ENCODE results near the gene VASH2.

DNA sequence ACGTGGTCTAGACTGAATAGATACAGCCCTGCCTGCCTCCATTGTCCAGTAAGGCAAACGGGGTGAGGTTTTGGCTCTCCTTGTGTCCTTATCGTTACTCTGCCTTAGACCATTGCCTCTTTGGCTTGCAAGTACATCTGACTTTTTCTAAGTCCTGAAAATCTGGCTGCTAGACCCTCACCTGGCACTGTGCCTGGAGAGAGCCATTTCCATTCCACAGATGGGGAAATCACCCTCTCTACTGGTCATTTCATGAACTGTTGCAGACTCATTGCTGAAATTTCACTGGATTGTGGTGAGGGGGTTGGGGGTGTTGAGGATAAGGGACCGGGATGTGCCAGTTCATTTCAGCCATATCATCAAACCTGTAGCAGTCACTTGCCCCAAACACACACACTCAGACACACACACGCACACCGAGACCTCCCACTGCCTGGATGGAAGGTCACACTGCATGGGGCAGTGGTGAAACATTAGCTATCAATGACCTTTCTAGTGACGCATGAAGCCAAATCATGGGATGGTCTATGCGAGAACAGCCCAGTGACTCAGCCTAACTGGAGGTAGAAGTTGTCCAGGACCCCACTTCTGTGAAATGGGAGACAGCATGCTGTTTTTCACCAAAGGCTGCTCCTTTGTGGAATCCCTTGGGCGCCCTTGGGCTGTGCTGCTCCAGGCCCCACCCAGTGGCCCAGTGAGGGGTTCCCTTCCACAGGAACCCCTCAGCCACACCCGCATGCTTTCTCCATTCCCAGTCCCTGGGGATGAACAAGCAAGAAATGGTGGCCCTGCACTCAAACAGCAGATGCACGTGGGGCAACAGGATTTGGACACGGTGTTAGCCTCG lies 34.9 kb upstream of the VASH2 start:
- TF ChIP-seq, protein P1, sequence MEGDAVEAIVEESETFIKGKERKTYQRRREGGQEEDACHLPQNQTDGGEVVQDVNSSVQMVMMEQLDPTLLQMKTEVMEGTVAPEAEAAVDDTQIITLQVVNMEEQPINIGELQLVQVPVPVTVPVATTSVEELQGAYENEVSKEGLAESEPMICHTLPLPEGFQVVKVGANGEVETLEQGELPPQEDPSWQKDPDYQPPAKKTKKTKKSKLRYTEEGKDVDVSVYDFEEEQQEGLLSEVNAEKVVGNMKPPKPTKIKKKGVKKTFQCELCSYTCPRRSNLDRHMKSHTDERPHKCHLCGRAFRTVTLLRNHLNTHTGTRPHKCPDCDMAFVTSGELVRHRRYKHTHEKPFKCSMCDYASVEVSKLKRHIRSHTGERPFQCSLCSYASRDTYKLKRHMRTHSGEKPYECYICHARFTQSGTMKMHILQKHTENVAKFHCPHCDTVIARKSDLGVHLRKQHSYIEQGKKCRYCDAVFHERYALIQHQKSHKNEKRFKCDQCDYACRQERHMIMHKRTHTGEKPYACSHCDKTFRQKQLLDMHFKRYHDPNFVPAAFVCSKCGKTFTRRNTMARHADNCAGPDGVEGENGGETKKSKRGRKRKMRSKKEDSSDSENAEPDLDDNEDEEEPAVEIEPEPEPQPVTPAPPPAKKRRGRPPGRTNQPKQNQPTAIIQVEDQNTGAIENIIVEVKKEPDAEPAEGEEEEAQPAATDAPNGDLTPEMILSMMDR (conservative IDR thresholded peaks at IDR 0.05 in 1 of 2, IDR thresholded peaks at IDR 0.05 in 1 of 2; ENCODE audit: low read depth in 1 of 2, low read length in 2 of 2) = peak; percentile 41 to 62
- TF ChIP-seq EZH2 (IDR thresholded peaks at IDR 0.05; ENCODE audit: low read length, missing control alignments) = no peak

All from fibroblast of lung (primary cell).